Neural cell (in vitro differentiated cells): Measurements from ENCODE around the gene RAB28. TPM values are rescaled to one million over a fixed set of nuclear protein-coding genes. Genes with fewer than 3 reads are reported as not detected.

Experiments used
- H2AFZ ChIP-seq: fragments of 200-600, 300-800 bp; sonication (generic), shearing (Covaris generic); 2 replicates; pipeline ENCODE4 v1.6.0; 2014; ENCODE audit warnings: low read depth, mild to moderate bottlenecking, antibody characterized with exemption, low read length, moderate library complexity
- H3F3A ChIP-seq: fragments of 200-600 bp; shearing (Covaris generic); 2 replicates; pipeline ENCODE4 v1.6.1; 2016; ENCODE audit warnings: mild to moderate bottlenecking, moderate library complexity, mixed read lengths, antibody characterized with exemption, low read length; ENCODE audit not compliant: insufficient read depth, poor library complexity, severe bottlenecking
- H3K27ac ChIP-seq: fragments of 200-600, 300-800 bp; sonication (generic), shearing (Covaris generic); 2 replicates; pipeline ENCODE4 v1.5.1; 2014; ENCODE audit warnings: mild to moderate bottlenecking, low read length, moderate library complexity
- H3K27me3 ChIP-seq: fragments of 300-800, 200-600 bp; sonication (generic), shearing (Covaris generic); 2 replicates; pipeline ENCODE4 v1.6.0; 2014; ENCODE audit warnings: mild to moderate bottlenecking, low read depth, low read length, moderate library complexity; ENCODE audit not compliant: insufficient read depth
- H3K36me3 ChIP-seq: fragments of 300-800, 200-600 bp; sonication (generic), shearing (Covaris generic); 2 replicates; pipeline ENCODE4 v1.5.1; 2014; ENCODE audit warnings: mild to moderate bottlenecking, antibody characterized with exemption, low read length, moderate library complexity; ENCODE audit not compliant: insufficient read depth
- H3K4me2 ChIP-seq: fragments of 300-800, 200-600 bp; sonication (generic), shearing (Covaris generic); 2 replicates; pipeline ENCODE4 v1.6.0; 2014; ENCODE audit warnings: mild to moderate bottlenecking, low read length
- H3K4me3 ChIP-seq: fragments of 300-800, 200-600 bp; sonication (generic), shearing (Covaris generic); 2 replicates; pipeline ENCODE4 v1.5.1; 2014; ENCODE audit warnings: mild to moderate bottlenecking, low read length, moderate library complexity
- H3K79me2 ChIP-seq: fragments of 200-600 bp; shearing (Covaris generic); replicated peaks from 2 replicates; pipeline ENCODE4 v1.6.0; 2014; ENCODE audit warnings: mild to moderate bottlenecking, low read length, moderate library complexity; ENCODE audit not compliant: insufficient read depth
- H3K9ac ChIP-seq: fragments of 300-800, 200-600 bp; sonication (generic), shearing (Covaris generic); 2 replicates; pipeline ENCODE4 v1.6.1; 2016; ENCODE audit warnings: mild to moderate bottlenecking, low read length, mixed read lengths
- H3K9me2 ChIP-seq: fragments of 200-600 bp; shearing (Covaris generic); 2 replicates; pipeline ENCODE4 v1.6.1; 2016; ENCODE audit warnings: mild to moderate bottlenecking, low read length, mixed read lengths; ENCODE audit not compliant: insufficient read depth
- H3K9me3 ChIP-seq: fragments of 200-600, 300-800 bp; sonication (generic), shearing (Covaris generic); 2 replicates; pipeline ENCODE4 v1.6.1; 2016; ENCODE audit warnings: mild to moderate bottlenecking, mixed run types, low read length, moderate library complexity, mixed read lengths
- H4K20me1 ChIP-seq: fragments of 200-600 bp; shearing (Covaris generic); 2 replicates; pipeline ENCODE4 v1.6.1; 2016; ENCODE audit warnings: mild to moderate bottlenecking, mixed run types; ENCODE audit not compliant: insufficient read depth
- EP300 ChIP-seq: fragments of 450-650 bp; conservative IDR thresholded peaks from 2 replicates; pipeline ENCODE4 v1.6.1; 2014; ENCODE audit warnings: antibody characterized with exemption, mild to moderate bottlenecking, moderate library complexity; ENCODE audit not compliant: poor library complexity, severe bottlenecking
- EZH2 ChIP-seq: fragments of 200-600, 300-800 bp; shearing (Covaris generic), sonication (generic); IDR thresholded peaks from 2 replicates; pipeline ENCODE4 v1.6.1; 2014; ENCODE audit warnings: antibody characterized with exemption, low read length, borderline replicate concordance, mild to moderate bottlenecking; ENCODE audit not compliant: insufficient read depth, poor library complexity, severe bottlenecking
- MXI1 ChIP-seq: fragments of 450-650 bp; conservative IDR thresholded peaks from 2 replicates; pipeline ENCODE4 v1.6.1; 2014; ENCODE audit warnings: antibody characterized with exemption, mild to moderate bottlenecking; ENCODE audit not compliant: poor library complexity, severe bottlenecking
- POLR2AphosphoS5 ChIP-seq: IDR thresholded peaks from 2 replicates; pipeline ENCODE4 v1.6.1; 2012
- RAD21 ChIP-seq: fragments of 450-650 bp; conservative IDR thresholded peaks from 2 replicates; pipeline ENCODE4 v1.6.1; 2014; ENCODE audit warnings: antibody characterized with exemption, mild to moderate bottlenecking, moderate library complexity
- SMC3 ChIP-seq: fragments of 450-650 bp; conservative IDR thresholded peaks from 2 replicates; pipeline ENCODE4 v1.6.1; 2014; ENCODE audit warnings: antibody characterized with exemption, mild to moderate bottlenecking, moderate library complexity; ENCODE audit not compliant: poor library complexity
- TAF1 ChIP-seq: IDR thresholded peaks from 2 replicates; pipeline ENCODE4 v1.6.1; 2012; ENCODE audit warnings: low read depth
- polyA plus RNA-seq: library from polyadenylated mRNA; depleted of rRNA; stranded (reverse); fragments of >200 nt; gene quantifications from 2 replicates; pipeline ENCODE4 v1.2.3, GENCODE V29; 2014
- TF ChIP-seq, protein P1 (sequence below): fragments of 450-650 bp; IDR thresholded peaks from 2 replicates; pipeline ENCODE4 v1.5.1; 2014; ENCODE audit warnings: antibody characterized with exemption, mild to moderate bottlenecking, moderate library complexity; ENCODE audit not compliant: poor library complexity, severe bottlenecking
- TF ChIP-seq, protein P2 (sequence below): IDR thresholded peaks from 2 replicates; pipeline ENCODE4 v1.6.1; 2012; ENCODE audit warnings: borderline replicate concordance

Gene RAB28
- polyA plus RNA-seq, 1 donor from 2014 or later = 60.7 TPM

DNA sequence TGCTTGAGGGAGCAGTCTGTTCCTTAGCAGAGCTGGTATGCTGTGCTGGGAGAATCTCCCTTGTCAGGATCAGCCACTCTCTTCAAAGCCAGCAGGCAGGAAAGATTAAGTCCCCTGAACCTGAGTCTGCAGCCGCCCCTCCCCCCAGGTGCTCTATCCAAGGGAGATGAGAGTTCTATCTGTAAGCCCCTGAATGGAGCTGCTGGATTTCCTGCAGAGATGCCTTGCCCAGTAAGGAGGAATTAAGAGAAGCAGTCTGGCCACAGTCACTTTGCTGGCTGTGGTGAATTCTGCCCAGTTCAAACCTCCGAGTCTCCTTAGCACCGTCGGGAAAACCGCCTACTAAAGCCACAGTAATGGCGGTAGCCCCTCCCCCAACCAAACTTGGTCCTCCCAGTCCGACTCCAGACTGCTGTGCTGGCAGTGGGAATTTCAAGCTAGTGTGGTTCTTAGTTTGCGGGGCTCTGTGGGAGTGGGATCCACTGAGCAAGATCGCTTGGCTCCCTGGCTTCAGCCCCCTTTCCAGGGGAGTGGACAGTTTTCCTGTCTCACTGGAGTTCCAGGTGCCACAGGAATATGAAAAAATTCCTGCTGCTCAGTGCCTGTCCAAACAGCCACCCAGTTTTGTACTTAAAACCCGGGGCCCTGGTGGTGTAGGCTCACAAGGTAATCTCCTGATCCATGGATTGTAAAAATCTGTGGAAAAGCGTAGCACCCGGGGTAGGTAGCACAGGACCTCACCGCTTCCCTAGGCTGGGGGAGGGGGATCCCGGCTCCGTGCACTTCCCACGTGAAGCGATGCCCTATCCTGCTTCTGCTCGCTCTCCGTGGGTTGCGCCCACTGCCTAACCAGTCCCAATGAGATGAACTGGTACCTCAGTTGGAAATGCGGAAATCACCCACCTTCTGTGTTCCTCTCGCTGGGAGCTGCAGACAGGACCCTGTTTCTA, 38.0 kb downstream of the RAB28 start:
- Histone ChIP-seq H3K27ac (no peak overlapping the region), H3K4me2 (no peak overlapping the region), H3K4me3 (no peak overlapping the region), H3F3A (no peaks in the 10 kb centered on the region), H3K79me2 (no peaks in the 10 kb centered on the region), H3K9ac (no peak overlapping the region), H3K27me3 (no peaks in the 10 kb centered on the region), H2AFZ (no peak overlapping the region), H4K20me1 (no peaks in the 10 kb centered on the region), H3K9me2 (no peaks in the 10 kb centered on the region), H3K9me3 (no peaks in the 10 kb centered on the region), H3K36me3 (no peaks in the 10 kb centered on the region)
- no peak for TF ChIP-seq RAD21
- no peak for TF ChIP-seq MXI1
- TF ChIP-seq SMC3 = no peak
- TF ChIP-seq, protein P1, sequence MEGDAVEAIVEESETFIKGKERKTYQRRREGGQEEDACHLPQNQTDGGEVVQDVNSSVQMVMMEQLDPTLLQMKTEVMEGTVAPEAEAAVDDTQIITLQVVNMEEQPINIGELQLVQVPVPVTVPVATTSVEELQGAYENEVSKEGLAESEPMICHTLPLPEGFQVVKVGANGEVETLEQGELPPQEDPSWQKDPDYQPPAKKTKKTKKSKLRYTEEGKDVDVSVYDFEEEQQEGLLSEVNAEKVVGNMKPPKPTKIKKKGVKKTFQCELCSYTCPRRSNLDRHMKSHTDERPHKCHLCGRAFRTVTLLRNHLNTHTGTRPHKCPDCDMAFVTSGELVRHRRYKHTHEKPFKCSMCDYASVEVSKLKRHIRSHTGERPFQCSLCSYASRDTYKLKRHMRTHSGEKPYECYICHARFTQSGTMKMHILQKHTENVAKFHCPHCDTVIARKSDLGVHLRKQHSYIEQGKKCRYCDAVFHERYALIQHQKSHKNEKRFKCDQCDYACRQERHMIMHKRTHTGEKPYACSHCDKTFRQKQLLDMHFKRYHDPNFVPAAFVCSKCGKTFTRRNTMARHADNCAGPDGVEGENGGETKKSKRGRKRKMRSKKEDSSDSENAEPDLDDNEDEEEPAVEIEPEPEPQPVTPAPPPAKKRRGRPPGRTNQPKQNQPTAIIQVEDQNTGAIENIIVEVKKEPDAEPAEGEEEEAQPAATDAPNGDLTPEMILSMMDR = no peak
- TF ChIP-seq EZH2 = no peak
- no peak for TF ChIP-seq EP300
- TF ChIP-seq, protein P2, sequence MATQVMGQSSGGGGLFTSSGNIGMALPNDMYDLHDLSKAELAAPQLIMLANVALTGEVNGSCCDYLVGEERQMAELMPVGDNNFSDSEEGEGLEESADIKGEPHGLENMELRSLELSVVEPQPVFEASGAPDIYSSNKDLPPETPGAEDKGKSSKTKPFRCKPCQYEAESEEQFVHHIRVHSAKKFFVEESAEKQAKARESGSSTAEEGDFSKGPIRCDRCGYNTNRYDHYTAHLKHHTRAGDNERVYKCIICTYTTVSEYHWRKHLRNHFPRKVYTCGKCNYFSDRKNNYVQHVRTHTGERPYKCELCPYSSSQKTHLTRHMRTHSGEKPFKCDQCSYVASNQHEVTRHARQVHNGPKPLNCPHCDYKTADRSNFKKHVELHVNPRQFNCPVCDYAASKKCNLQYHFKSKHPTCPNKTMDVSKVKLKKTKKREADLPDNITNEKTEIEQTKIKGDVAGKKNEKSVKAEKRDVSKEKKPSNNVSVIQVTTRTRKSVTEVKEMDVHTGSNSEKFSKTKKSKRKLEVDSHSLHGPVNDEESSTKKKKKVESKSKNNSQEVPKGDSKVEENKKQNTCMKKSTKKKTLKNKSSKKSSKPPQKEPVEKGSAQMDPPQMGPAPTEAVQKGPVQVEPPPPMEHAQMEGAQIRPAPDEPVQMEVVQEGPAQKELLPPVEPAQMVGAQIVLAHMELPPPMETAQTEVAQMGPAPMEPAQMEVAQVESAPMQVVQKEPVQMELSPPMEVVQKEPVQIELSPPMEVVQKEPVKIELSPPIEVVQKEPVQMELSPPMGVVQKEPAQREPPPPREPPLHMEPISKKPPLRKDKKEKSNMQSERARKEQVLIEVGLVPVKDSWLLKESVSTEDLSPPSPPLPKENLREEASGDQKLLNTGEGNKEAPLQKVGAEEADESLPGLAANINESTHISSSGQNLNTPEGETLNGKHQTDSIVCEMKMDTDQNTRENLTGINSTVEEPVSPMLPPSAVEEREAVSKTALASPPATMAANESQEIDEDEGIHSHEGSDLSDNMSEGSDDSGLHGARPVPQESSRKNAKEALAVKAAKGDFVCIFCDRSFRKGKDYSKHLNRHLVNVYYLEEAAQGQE = no peak
- TF ChIP-seq TAF1 = no peak
- TF ChIP-seq POLR2AphosphoS5 = no peak

DNA sequence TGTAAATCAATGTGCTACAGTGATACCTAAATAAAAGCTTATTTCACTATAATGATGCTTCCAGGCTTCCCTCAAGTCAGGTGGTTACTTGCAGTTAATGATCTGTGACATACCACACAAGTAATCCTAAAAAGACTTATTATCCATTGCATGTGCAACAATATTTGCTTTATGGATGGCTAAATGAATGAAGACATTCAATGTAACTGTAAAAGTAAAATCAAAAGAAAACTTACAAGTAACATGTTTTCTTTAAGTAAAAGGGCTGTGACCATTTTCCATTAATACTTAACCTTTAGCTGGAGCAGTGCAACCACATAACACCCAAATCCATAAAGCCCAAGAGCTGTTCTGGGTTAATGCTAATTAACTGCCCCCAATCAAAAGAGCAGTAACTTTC, 42.6 kb downstream of the RAB28 start:
- no peak overlapping the region for H2AFZ ChIP-seq
- no peak overlapping the region for H3K27ac ChIP-seq
- H4K20me1 ChIP-seq = no peaks in the 10 kb centered on the region
- no peak overlapping the region for H3K4me3 ChIP-seq
- H3K9me2 ChIP-seq = no peaks in the 10 kb centered on the region
- peaks cover 6% of the 10 kb centered on the region for H3K79me2 ChIP-seq
- H3K27me3 ChIP-seq = no peaks in the 10 kb centered on the region
- H3K9me3 ChIP-seq = peaks cover 4% of the 10 kb centered on the region
- H3K4me2 ChIP-seq = no peak overlapping the region
- no peaks in the 10 kb centered on the region for H3F3A ChIP-seq
- no peak for TF ChIP-seq MXI1
- H3K9ac ChIP-seq = no peak overlapping the region
- no peaks in the 10 kb centered on the region for H3K36me3 ChIP-seq
